Endometrial microvascular endothelial cells (primary cell): ENCODE data around the gene CFAP61. TPM values are rescaled to one million over a fixed set of nuclear protein-coding genes. Genes with fewer than 3 reads are reported as not detected.
"Not testable (repeated sequence)": the region's sequence is repeated elsewhere in the genome, so short reads cannot be mapped to it uniquely, and the experiment has no call there.

Experiments used
- in situ Hi-C: cut with HindIII; loops from 2 replicates; pipeline ENCODE4 v1.10.0; 2017; ENCODE audit warnings: low sequenced_read_pairs, low pct_unique_long_range_greater_than_20kb; ENCODE audit errors: inconsistent ontology term
- total RNA-seq: library from RNA; depleted of rRNA; stranded (reverse); fragments of >200 nt; gene quantifications from one replicate; pipeline ENCODE4 v1.2.3, GENCODE V29; 2015; ENCODE audit errors: inconsistent ontology term

Gene CFAP61
- total RNA-seq, 1 donor from 2014 or later = not detected

- in situ Hi-C loops = no loop called here
These were observed 163.8 kb downstream of the CFAP61 start for GRCh38 chr20:20215976-20216727.

GRCh38 chr20:20216941-20217340 lies 164.6 kb downstream of the CFAP61 start:
- in situ Hi-C loops = no loop called here

GRCh38 chr20:20217621-20218020 lies 165.3 kb downstream of the CFAP61 start:
- in situ Hi-C loops = no loop called here

GRCh38 chr20:20218106-20218505 lies 165.8 kb downstream of the CFAP61 start:
- in situ Hi-C loops = not testable (repeated sequence)

GRCh38 chr20:20219016-20219415 lies 166.7 kb downstream of the CFAP61 start:
- in situ Hi-C loops = no loop called here

- in situ Hi-C loops = no loop called here
These were observed 167.8 kb downstream of the CFAP61 start for GRCh38 chr20:20220134-20220533.

- in situ Hi-C loops = no loop called here
These were observed 171.6 kb downstream of the CFAP61 start for GRCh38 chr20:20223981-20224380.

- in situ Hi-C loops = no loop called here
These were observed 172.5 kb downstream of the CFAP61 start for GRCh38 chr20:20224806-20225205.

- in situ Hi-C loops = no loop called here
These were observed 173.2 kb downstream of the CFAP61 start for GRCh38 chr20:20225325-20226043.

GRCh38 chr20:20226554-20226953 lies 174.2 kb downstream of the CFAP61 start:
- in situ Hi-C loops = no loop called here

- in situ Hi-C loops = no loop called here
These were observed 174.8 kb downstream of the CFAP61 start for GRCh38 chr20:20227013-20227571.

- in situ Hi-C loops = no loop called here
These were observed 176.0 kb downstream of the CFAP61 start for GRCh38 chr20:20228351-20228750.

GRCh38 chr20:20229595-20229994 lies 177.3 kb downstream of the CFAP61 start:
- in situ Hi-C loops = no loop called here

GRCh38 chr20:20230741-20231140 lies 178.4 kb downstream of the CFAP61 start:
- in situ Hi-C loops = no loop called here

GRCh38 chr20:20231528-20232298 lies 179.4 kb downstream of the CFAP61 start:
- in situ Hi-C loops = no loop called here

- in situ Hi-C loops = no loop called here
These were observed 180.7 kb downstream of the CFAP61 start for GRCh38 chr20:20233041-20233514.

GRCh38 chr20:20235681-20236080 lies 183.3 kb downstream of the CFAP61 start:
- in situ Hi-C loops = no loop called here

GRCh38 chr20:20237093-20237959 lies 185.0 kb downstream of the CFAP61 start:
- in situ Hi-C loops = no loop called here
